ENCODE data around the gene GAL3ST1. TPM values are rescaled to one million over a fixed set of nuclear protein-coding genes. Genes with fewer than 3 reads are reported as not detected.

Gene GAL3ST1
- total RNA-seq, 1 experiment from 2014 or later: not detected

DNA sequence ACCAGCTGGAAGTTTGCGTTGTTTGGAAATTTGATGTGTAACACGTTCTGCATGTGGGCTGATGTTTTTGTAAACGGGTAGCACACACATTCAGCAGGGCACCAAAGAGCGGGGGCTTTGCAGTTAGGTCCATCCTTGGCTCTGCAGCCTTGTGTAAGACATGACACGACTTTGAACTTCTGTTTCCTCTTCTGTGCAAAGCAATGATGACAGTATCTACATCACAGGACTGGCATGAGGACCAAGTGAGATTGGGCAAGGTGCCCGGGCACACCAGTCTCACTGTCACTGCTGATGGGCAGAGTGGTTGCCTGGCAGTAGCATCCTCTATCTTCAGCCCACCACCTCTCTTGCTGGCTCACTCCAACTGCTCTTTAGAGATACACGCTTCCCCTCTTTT, 35.8 kb upstream of the GAL3ST1 start:
- no peaks in the 10 kb centered on the region for H3K27me3 ChIP-seq (ENCODE audit: low read length)
- H3K9ac ChIP-seq (ENCODE audit: low read length): no peak overlapping the region
- H3K4me2 ChIP-seq (ENCODE audit: low read depth, low read length, poor library complexity, severe bottlenecking): no peak overlapping the region
- no peaks in the 10 kb centered on the region for H3K9me2 ChIP-seq (replicated peaks; ENCODE audit: insufficient read depth, low read length)
- H3K4me1 ChIP-seq (ENCODE audit: low read length): peaks cover 37% of the 10 kb centered on the region
- no peaks in the 10 kb centered on the region for H3K36me3 ChIP-seq (ENCODE audit: insufficient read depth, low read length)
- H3K4me3 ChIP-seq (ENCODE audit: low read length): no peak overlapping the region
- no peak overlapping the region for H3K27ac ChIP-seq (ENCODE audit: low read length)
- no peaks in the 10 kb centered on the region for H3K9me3 ChIP-seq (ENCODE audit: low read length)
- no peak overlapping the region for H2AFZ ChIP-seq (ENCODE audit: low read length)
- H4K20me1 ChIP-seq (ENCODE audit: insufficient read depth, low read depth, low read length): no peaks in the 10 kb centered on the region
- no peaks in the 10 kb centered on the region for H3K79me2 ChIP-seq (ENCODE audit: low read length)
- DNase-seq: no peak

DNA sequence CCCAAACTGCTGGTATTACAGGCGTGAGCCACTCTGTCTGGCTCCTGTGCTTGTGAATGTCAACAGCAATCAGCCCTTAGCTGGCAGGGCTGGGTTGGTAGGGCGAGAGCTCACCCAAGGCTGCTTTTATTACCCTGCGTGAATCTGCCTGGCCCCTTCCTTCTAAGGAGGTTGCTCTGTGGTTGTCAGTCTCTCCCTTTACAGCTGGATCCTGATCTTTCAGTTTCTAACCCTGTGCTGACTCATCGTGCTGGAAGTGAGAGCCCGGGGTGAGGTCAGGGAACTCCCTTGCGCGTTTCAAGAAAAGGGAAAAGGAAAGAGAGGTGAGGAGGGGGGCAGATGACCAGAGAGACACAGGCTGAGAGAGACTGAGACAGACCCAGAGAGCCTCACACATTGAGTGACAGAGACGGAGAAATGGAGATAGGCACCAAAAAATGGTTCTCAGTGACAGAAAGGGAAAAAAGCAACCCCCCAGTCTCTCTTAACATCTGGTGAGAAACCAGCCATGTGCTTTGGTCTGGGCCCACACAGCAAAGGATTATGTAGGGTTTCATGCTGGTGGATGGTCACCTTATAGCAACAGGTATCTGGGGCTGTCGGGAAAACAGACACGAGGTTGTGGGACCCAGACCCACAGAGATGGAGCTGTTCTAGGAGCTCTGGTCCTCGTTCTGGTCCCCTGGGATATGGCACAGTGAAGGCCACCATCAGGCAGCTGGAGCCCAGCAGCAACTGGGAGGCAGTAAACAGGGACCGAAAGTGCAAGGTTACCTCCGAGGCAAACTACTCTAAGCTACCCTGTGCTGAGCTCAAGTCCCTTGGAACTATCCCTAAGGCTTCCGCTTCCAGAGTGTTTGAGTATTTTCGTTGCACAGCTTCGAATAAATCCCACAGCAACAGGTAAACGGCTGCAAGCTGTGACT, 35.1 kb upstream of the GAL3ST1 start:
- Histone ChIP-seq H3K9me3 (ENCODE audit: low read length) (no peaks in the 10 kb centered on the region), H2AFZ (ENCODE audit: low read length) (no peak overlapping the region), H3K9me2 (replicated peaks; ENCODE audit: insufficient read depth, low read length) (no peaks in the 10 kb centered on the region), H3K4me1 (ENCODE audit: low read length) (peaks cover 37% of the 10 kb centered on the region), H4K20me1 (ENCODE audit: insufficient read depth, low read depth, low read length) (no peaks in the 10 kb centered on the region), H3K9ac (ENCODE audit: low read length) (no peak overlapping the region), H3K27ac (ENCODE audit: low read length) (no peak overlapping the region), H3K79me2 (ENCODE audit: low read length) (no peaks in the 10 kb centered on the region), H3K4me2 (ENCODE audit: low read depth, low read length, poor library complexity, severe bottlenecking) (peak overlapping the region; percentile 15), H3K27me3 (ENCODE audit: low read length) (no peaks in the 10 kb centered on the region), H3K4me3 (ENCODE audit: low read length) (no peak overlapping the region), H3K36me3 (ENCODE audit: insufficient read depth, low read length) (no peaks in the 10 kb centered on the region)
- no peak for DNase-seq

DNA sequence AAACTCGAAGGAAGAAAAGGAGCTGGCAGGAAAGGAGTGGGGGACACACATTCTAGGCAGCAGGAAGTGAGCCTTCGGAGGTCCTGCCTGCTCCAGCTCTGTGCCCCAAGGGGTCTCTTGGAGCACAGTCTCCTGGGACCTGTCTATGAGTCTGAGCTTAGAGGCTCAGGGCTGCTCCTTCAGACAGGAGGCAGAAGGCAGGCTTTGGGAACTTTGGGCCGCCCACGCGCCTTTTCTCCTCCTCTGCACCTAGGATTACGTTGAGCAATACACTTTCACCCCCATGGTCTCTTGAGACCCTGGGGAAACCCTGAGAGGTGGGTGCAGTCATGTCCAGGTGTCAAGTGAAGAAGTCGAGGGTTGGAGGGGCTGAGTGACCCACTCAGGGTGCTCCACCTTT, 33.5 kb upstream of the GAL3ST1 start:
- no peak overlapping the region for H3K4me3 ChIP-seq (ENCODE audit: low read length)
- H3K27ac ChIP-seq (ENCODE audit: low read length): no peak overlapping the region
- no peak overlapping the region for H2AFZ ChIP-seq (ENCODE audit: low read length)
- H3K79me2 ChIP-seq (ENCODE audit: low read length): no peaks in the 10 kb centered on the region
- H3K27me3 ChIP-seq (ENCODE audit: low read length): no peaks in the 10 kb centered on the region
- H3K4me2 ChIP-seq (ENCODE audit: low read depth, low read length, poor library complexity, severe bottlenecking): no peak overlapping the region
- no peaks in the 10 kb centered on the region for H3K9me2 ChIP-seq (replicated peaks; ENCODE audit: insufficient read depth, low read length)
- H3K9ac ChIP-seq (ENCODE audit: low read length): no peak overlapping the region
- H3K9me3 ChIP-seq (ENCODE audit: low read length): no peaks in the 10 kb centered on the region
- H4K20me1 ChIP-seq (ENCODE audit: insufficient read depth, low read depth, low read length): no peaks in the 10 kb centered on the region
- DNase-seq: no peak
- no peaks in the 10 kb centered on the region for H3K36me3 ChIP-seq (ENCODE audit: insufficient read depth, low read length)
- H3K4me1 ChIP-seq (ENCODE audit: low read length): peaks cover 37% of the 10 kb centered on the region

DNA sequence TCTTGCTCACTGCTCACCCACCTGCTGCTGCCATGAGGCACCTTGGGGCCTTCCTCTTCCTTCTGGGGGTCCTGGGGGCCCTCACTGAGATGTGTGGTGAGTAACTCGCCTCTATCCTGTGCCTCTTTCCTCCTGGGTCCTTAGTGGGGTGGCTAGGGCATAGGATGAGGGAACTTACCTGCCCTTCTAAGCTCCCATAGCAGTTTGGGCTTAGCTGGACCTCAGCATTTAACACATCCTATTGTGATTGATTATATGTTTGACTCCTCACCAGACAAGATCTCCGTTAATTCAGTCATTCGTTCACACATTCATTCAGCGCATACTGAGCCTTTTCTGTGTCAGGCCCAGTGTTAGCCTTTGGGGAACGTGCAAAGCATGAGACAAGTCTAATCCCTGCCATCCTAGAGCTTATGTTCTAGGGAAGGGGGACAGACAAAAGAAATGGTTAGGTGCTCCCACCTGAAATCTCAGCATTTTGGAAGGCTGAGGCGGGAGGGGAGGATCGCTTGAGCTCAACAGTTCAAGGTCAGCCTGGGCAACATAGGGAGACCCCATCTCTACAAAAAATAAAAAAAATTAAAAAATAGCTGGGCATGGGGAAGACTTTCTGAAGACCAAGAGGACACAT, 33.0 kb upstream of the GAL3ST1 start:
- Histone ChIP-seq H4K20me1 (ENCODE audit: insufficient read depth, low read depth, low read length) (no peaks in the 10 kb centered on the region), H3K27me3 (ENCODE audit: low read length) (no peaks in the 10 kb centered on the region), H3K4me3 (ENCODE audit: low read length) (peak overlapping the region; percentile 67; the same call in 1 of the 2 replicates), H3K9ac (ENCODE audit: low read length) (peak overlapping the region; percentile 66), H3K4me2 (ENCODE audit: low read depth, low read length, poor library complexity, severe bottlenecking) (peak overlapping the region; percentile 87), H2AFZ (ENCODE audit: low read length) (peak overlapping the region; percentile 97; the same call in 1 of the 2 replicates), H3K36me3 (ENCODE audit: insufficient read depth, low read length) (no peaks in the 10 kb centered on the region), H3K79me2 (ENCODE audit: low read length) (no peaks in the 10 kb centered on the region), H3K27ac (ENCODE audit: low read length) (no peak overlapping the region), H3K9me2 (replicated peaks; ENCODE audit: insufficient read depth, low read length) (no peaks in the 10 kb centered on the region), H3K4me1 (ENCODE audit: low read length) (peaks cover 37% of the 10 kb centered on the region), H3K9me3 (ENCODE audit: low read length) (no peaks in the 10 kb centered on the region)
- no peak for DNase-seq

DNA sequence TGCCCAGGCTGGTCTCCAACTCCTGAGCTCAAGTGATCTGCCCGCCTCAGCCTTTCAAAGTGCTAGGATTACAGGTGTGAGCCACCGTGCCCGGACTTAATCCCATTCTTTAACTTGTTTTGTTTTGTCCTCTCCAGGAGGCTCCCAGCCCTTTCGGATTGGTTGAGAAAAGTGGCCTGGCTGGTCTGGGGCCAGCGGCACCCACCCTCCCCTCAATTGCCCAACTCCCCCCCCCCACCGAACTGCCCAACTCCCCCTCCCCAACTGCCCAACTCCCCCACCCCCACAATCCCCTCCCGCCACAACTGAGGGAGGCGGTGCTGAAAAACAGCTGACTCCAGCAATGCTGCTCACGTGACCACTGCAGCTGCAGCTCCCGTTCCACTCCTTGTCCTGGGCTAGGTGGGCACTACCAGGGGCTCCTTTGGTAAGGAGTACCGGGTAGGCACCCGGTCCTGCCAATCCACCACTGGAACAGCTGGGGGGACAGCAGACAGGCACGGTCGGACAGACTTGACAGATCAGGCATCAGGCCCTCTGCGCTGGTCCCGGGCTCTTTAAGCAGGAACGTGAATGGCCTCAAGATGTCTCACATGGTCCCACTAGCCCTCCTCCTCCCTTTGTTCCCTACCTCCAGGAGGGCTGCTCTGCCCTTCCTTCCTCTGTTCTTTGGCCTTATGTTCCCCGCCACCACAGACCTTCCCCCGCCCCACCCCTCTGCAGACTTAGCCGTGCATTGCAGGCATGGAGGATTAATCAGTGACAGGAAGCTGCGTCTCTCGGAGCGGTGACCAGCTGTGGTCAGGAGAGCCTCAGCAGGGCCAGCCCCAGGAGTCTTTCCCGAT, 32.2 kb upstream of the GAL3ST1 start, which contains the start of gene TCN2:
TCN2 (plus strand) TSS at position 720 of the 845 bp plus-strand sequence. CDS start 158 bp downstream, outside the sequence.
- peak within 1 kb of the TSS; percentile 66 for H3K9ac ChIP-seq (ENCODE audit: low read length)
- H3K4me2 ChIP-seq (ENCODE audit: low read depth, low read length, poor library complexity, severe bottlenecking): peak within 1 kb of the TSS; percentile 87
- no peaks in the 10 kb centered on the region for H3K27me3 ChIP-seq (ENCODE audit: low read length)
- H3K4me3 ChIP-seq (ENCODE audit: low read length): peak within 1 kb of the TSS; percentile 67; the same call in 1 of the 2 replicates
- no peaks in the 10 kb centered on the region for H3K36me3 ChIP-seq (ENCODE audit: insufficient read depth, low read length)
- peak within 1 kb of the TSS; percentile 97; the same call in 1 of the 2 replicates for H2AFZ ChIP-seq (ENCODE audit: low read length)
- peak; percentile 45 for DNase-seq
- no peak within 1 kb of the TSS for H3K27ac ChIP-seq (ENCODE audit: low read length)
- no peaks in the 10 kb centered on the region for H3K79me2 ChIP-seq (ENCODE audit: low read length)
- H3K4me1 ChIP-seq (ENCODE audit: low read length): peaks cover 37% of the 10 kb centered on the region
- no peaks in the 10 kb centered on the region for H3K9me2 ChIP-seq (replicated peaks; ENCODE audit: insufficient read depth, low read length)
- H3K9me3 ChIP-seq (ENCODE audit: low read length): no peaks in the 10 kb centered on the region
- no peaks in the 10 kb centered on the region for H4K20me1 ChIP-seq (ENCODE audit: insufficient read depth, low read depth, low read length)

DNA sequence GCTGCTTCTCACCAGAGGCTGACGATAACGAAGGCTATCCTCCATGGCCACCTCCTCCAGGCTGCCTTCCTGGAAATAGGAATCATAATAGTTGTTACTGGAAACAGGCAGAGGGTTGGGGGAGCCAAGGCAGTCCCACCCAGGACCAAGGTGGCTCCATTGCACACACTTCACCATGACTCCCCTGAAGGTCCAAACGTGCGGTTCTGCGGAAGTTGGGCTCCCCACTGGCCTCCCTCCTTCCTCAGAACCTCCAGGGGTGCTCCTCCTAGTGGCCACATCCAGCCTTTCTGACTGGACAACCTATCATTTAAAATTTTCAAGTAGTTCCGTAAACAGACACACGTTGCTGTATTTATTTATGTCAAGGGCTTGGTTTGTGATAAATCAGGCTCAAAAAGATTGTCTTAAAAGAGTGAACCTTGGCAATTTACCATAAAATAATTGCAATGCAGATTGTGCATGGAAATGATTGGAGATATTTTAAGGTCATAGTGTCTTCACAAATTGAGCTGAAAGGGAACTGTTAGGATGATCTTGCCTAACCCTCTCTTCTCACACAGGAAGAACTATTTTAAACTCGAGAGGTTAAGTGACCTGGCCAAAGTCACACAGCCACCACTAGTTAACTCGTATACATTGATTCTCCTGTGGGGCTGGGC, 31.1 kb upstream of the GAL3ST1 start:
- 0 out of 2 replicates have a peak overlapping the region, but pooled peaks have one; percentile 26 for H3K9ac ChIP-seq (ENCODE audit: low read length)
- peak overlapping the region; percentile 87 for H3K4me2 ChIP-seq (ENCODE audit: low read depth, low read length, poor library complexity, severe bottlenecking)
- H2AFZ ChIP-seq (ENCODE audit: low read length): peak overlapping the region; percentile 22; the same call in 1 of the 2 replicates
- H3K9me2 ChIP-seq (replicated peaks; ENCODE audit: insufficient read depth, low read length): no peaks in the 10 kb centered on the region
- no peaks in the 10 kb centered on the region for H3K36me3 ChIP-seq (ENCODE audit: insufficient read depth, low read length)
- H4K20me1 ChIP-seq (ENCODE audit: insufficient read depth, low read depth, low read length): no peaks in the 10 kb centered on the region
- DNase-seq: peak; percentile 83
- H3K4me1 ChIP-seq (ENCODE audit: low read length): peaks cover 37% of the 10 kb centered on the region
- H3K27ac ChIP-seq (ENCODE audit: low read length): no peak overlapping the region
- H3K9me3 ChIP-seq (ENCODE audit: low read length): no peaks in the 10 kb centered on the region
- H3K79me2 ChIP-seq (ENCODE audit: low read length): no peaks in the 10 kb centered on the region
- H3K27me3 ChIP-seq (ENCODE audit: low read length): no peaks in the 10 kb centered on the region
- H3K4me3 ChIP-seq (ENCODE audit: low read length): no peak overlapping the region

DNA sequence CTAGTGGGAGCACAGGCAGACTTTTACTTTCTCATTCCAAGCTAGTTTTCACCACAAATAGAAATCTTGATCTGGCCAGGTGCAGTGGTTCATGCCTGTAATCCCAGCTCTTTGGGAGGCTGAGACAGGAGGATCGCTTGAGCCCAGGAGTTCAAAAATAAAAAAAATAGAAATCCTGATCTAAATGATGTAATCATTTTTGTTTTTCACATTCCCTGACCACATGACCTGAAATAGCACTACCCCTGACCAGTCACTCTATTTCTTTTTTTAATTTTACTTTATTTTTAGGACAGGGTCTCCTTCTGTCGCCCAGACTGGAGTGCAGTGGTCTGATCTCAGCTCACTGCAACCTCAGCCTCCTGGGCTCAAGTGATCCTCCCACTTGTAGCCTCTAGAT, 30.3 kb upstream of the GAL3ST1 start:
- Histone ChIP-seq H3K27me3 (ENCODE audit: low read length) (no peaks in the 10 kb centered on the region), H3K27ac (ENCODE audit: low read length) (no peak overlapping the region), H3K4me2 (ENCODE audit: low read depth, low read length, poor library complexity, severe bottlenecking) (no peak overlapping the region), H2AFZ (ENCODE audit: low read length) (no peak overlapping the region), H3K4me3 (ENCODE audit: low read length) (no peak overlapping the region), H3K9ac (ENCODE audit: low read length) (no peak overlapping the region), H3K9me3 (ENCODE audit: low read length) (no peaks in the 10 kb centered on the region), H3K9me2 (replicated peaks; ENCODE audit: insufficient read depth, low read length) (no peaks in the 10 kb centered on the region), H3K79me2 (ENCODE audit: low read length) (no peaks in the 10 kb centered on the region), H3K36me3 (ENCODE audit: insufficient read depth, low read length) (no peaks in the 10 kb centered on the region), H4K20me1 (ENCODE audit: insufficient read depth, low read depth, low read length) (no peaks in the 10 kb centered on the region), H3K4me1 (ENCODE audit: low read length) (peaks cover 37% of the 10 kb centered on the region)
- no peak for DNase-seq

Data from Karpas-422 (cell line).